Caco-2 (cell line): Measurements from ENCODE around the gene KIFC3. TPM values are rescaled to one million over a fixed set of nuclear protein-coding genes. Genes with fewer than 3 reads are reported as not detected.

Source experiments
- BruUV-seq: library from RNA; stranded (reverse); fragments of 400-500 nt; replicated peaks from 2 replicates; lab custom pipeline; 2021; lab: Mats Ljungman, UMichigan
- CTCF ChIA-PET: fragments of 300-600 bp; sonication (Branson Sonifier 250); formaldehyde crosslinking; loops from one replicate; lab custom pipeline; 2022; ENCODE audit warnings: antibody characterized with exemption; lab: Charles Lee
- POLR2A ChIA-PET: fragments of 300-600 bp; sonication (Branson Sonifier 250); formaldehyde crosslinking; loops from one replicate; lab custom pipeline; 2022; ENCODE audit warnings: antibody characterized with exemption; lab: Charles Lee
- DNase-seq, 2 experiments: peaks; one replicate each; pipeline versions ENCODE4 v3.0.0 to v3.0.0-alpha.2; 2020 to 2022
- H3K27me3 ChIP-seq: replicated peaks from 2 replicates; pipeline ENCODE4 v1.6.0; 2011; ENCODE audit warnings: low read length; ENCODE audit not compliant: control insufficient read depth, insufficient read depth
- H3K36me3 ChIP-seq: 2 replicates; pipeline ENCODE4 v1.5.1; 2011; ENCODE audit warnings: low read length; ENCODE audit not compliant: control insufficient read depth, insufficient read depth
- H3K4me1 ChIP-seq: fragments of 250-450 bp; sonication (Bioruptor Pico); 2 replicates; pipeline ENCODE4 v1.5.1; 2020; ENCODE audit warnings: mild to moderate bottlenecking
- H3K4me3 ChIP-seq: 2 replicates; pipeline ENCODE4 v1.5.1; 2011; ENCODE audit warnings: low read depth, mild to moderate bottlenecking, control low read depth, low read length
- H3K9me3 ChIP-seq: fragments of 250-450 bp; sonication (Bioruptor Pico); 2 replicates; pipeline ENCODE4 v1.5.1; 2020; ENCODE audit warnings: mild to moderate bottlenecking, moderate library complexity
- H3K27ac Mint-ChIP-seq: one replicate; pipeline ENCODE4 v1.8.0; 2022; ENCODE audit warnings: mixed read lengths; ENCODE audit not compliant: unreplicated experiment
- H3K27me3 Mint-ChIP-seq: one replicate; pipeline ENCODE4 v1.8.0; 2022; ENCODE audit warnings: mixed read lengths; ENCODE audit not compliant: insufficient read depth, unreplicated experiment
- H3K36me3 Mint-ChIP-seq: one replicate; pipeline ENCODE4 v1.8.0; 2022; ENCODE audit warnings: mild to moderate bottlenecking, mixed read lengths; ENCODE audit not compliant: insufficient read depth, unreplicated experiment
- H3K4me1 Mint-ChIP-seq: one replicate; pipeline ENCODE4 v1.8.0; 2022; ENCODE audit warnings: low read depth, mixed read lengths; ENCODE audit not compliant: unreplicated experiment
- H3K4me3 Mint-ChIP-seq: one replicate; pipeline ENCODE4 v1.8.0; 2022; ENCODE audit warnings: mild to moderate bottlenecking, moderate library complexity, mixed read lengths; ENCODE audit not compliant: unreplicated experiment
- H3K9me3 Mint-ChIP-seq: one replicate; pipeline ENCODE4 v1.8.0; 2022; ENCODE audit warnings: mixed read lengths; ENCODE audit not compliant: unreplicated experiment
- CTCF ChIP-seq, 2 experiments: fragments of 200-600 bp in 1 of 2; IDR thresholded peaks; 1 replicate in 1 of 2; 2 replicates in 1 of 2; pipeline versions ENCODE4 v1.5.1 to v1.8.0; 2011 to 2022; ENCODE audit warnings: antibody characterized with exemption in 1 of 2, control low read depth in 1 of 2, inconsistent platforms in 1 of 2, low read depth in 1 of 2, low read length in 1 of 2, mild to moderate bottlenecking in 1 of 2, moderate library complexity in 1 of 2; ENCODE audit not compliant: insufficient read depth in 1 of 2, severe bottlenecking in 1 of 2, unreplicated experiment in 1 of 2
- intact Hi-C: fragments of 100-400 bp; cut with micrococcal nuclease; formaldehyde crosslinking; loops from one replicate; pipeline ENCODE4 v1.10.0; 2022; ENCODE audit not compliant: unreplicated experiment
- total RNA-seq: library from RNA; stranded (reverse); gene quantifications from 2 replicates; pipeline ENCODE4 v1.2.3, GENCODE V29; 2022

KIFC3 gene
- total RNA-seq, 1 experiment from 2014 or later = 103 TPM

GRCh38 chr16:57810197-57811031, 8.1 kb upstream of the KIFC3 start:
- Histone ChIP-seq H3K4me3 (no peak overlapping the region), H3K36me3 (no peaks in the 10 kb centered on the region), H3K4me1 (peaks cover 86% of the 10 kb centered on the region), H3K27me3 (no peaks in the 10 kb centered on the region), H3K9me3 (no peaks in the 10 kb centered on the region)
- TSS peak; percentile 71 for BruUV-seq
- H3K27me3 Mint-ChIP-seq = no peaks in the 10 kb centered on the region
- peak overlapping the region; percentile 51 for H3K4me3 Mint-ChIP-seq
- peak; percentile 92 to 97 for DNase-seq
- no peaks in the 10 kb centered on the region for H3K9me3 Mint-ChIP-seq
- CTCF ChIA-PET = interaction anchor here (0.6 to 1.4 kb wide), 10 partner anchors 8 to 949 kb away, joined by 3 to 19 read pairs (median 4); partner anchors contain the start of gene KIFC3
- H3K4me1 Mint-ChIP-seq = peaks cover 73% of the 10 kb centered on the region
- peak overlapping the region; percentile 93 for H3K27ac Mint-ChIP-seq
- H3K36me3 Mint-ChIP-seq = peaks cover 32% of the 10 kb centered on the region
- intact Hi-C loops = no loop called here
- no peak for TF ChIP-seq CTCF (IDR thresholded peaks at IDR 0.05; ENCODE audit: insufficient read depth in 1 of 2, low read depth in 1 of 2, low read length in 1 of 2, severe bottlenecking in 1 of 2, unreplicated experiment in 1 of 2)
- POLR2A ChIA-PET = interaction anchor here (0.6 to 1.5 kb wide), 10 partner anchors 9 to 331 kb away, joined by 3 to 8 read pairs (median 4); partner anchors contain the start of genes CFAP20, KATNB1 and KIFC3

- Histone ChIP-seq H3K4me1 (peaks cover 86% of the 10 kb centered on the region), H3K27me3 (no peaks in the 10 kb centered on the region), H3K36me3 (no peaks in the 10 kb centered on the region), H3K4me3 (no peak overlapping the region), H3K9me3 (no peaks in the 10 kb centered on the region)
- no peak for TF ChIP-seq CTCF (IDR thresholded peaks at IDR 0.05; ENCODE audit: insufficient read depth in 1 of 2, low read depth in 1 of 2, low read length in 1 of 2, severe bottlenecking in 1 of 2, unreplicated experiment in 1 of 2)
- ChIA-PET POLR2A (interaction anchor here (0.6 to 1.5 kb wide), 11 partner anchors 8 to 330 kb away, joined by 3 to 8 read pairs (median 4); partner anchors contain the start of genes CFAP20, KATNB1 and KIFC3), CTCF (interaction anchor here (0.8 to 2.6 kb wide), 11 partner anchors 7 to 87 kb away, joined by 3 to 19 read pairs (median 4); partner anchors contain the start of gene KIFC3)
- Mint-ChIP-seq H3K36me3 (peaks cover 31% of the 10 kb centered on the region), H3K27ac (peak overlapping the region; percentile 93), H3K4me1 (peaks cover 70% of the 10 kb centered on the region), H3K27me3 (no peaks in the 10 kb centered on the region), H3K4me3 (peak overlapping the region; percentile 51), H3K9me3 (no peaks in the 10 kb centered on the region)
- BruUV-seq = TSS peak; percentile 56
- DNase-seq = no peak
- intact Hi-C loops = no loop called here
These were observed 7.2 kb upstream of the KIFC3 start for GRCh38 chr16:57809276-57810196.
